Measurements from ENCODE around the gene MTHFD1L. TPM values are rescaled to one million over a fixed set of nuclear protein-coding genes. Genes with fewer than 3 reads are reported as not detected.
A peak's percentile ranks its signal among the peaks of the same experiment; 100 is the strongest.

Gene MTHFD1L
- total RNA-seq, 3 donors from 2014 or later, result 170 to 193 (median 190) TPM

- H3K4me3 Mint-ChIP-seq, result no peak overlapping the region
- H3K27me3 Mint-ChIP-seq (ENCODE audit: low read depth), result no peaks in the 10 kb centered on the region
Observed at GRCh38 chr6:151007076-151007475, 141.6 kb downstream of the MTHFD1L start.

GRCh38 chr6:151007922-151008321 is 142.4 kb downstream of the MTHFD1L start:
- Mint-ChIP-seq H3K4me3 (no peak overlapping the region), H3K4me1 (ENCODE audit: low read depth) (peaks cover 6% of the 10 kb centered on the region), H3K9me3 (no peaks in the 10 kb centered on the region), H3K27me3 (ENCODE audit: low read depth) (no peaks in the 10 kb centered on the region), H3K36me3 (ENCODE audit: insufficient read depth) (peaks cover 9% of the 10 kb centered on the region)
- ATAC-seq (no peak), DNase-seq (no peak)

More at GRCh38 chr6:151007076-151007475, 141.6 kb downstream of the MTHFD1L start:
- ATAC-seq, result no peak
- no peak for DNase-seq
- Mint-ChIP-seq H3K9me3 (no peaks in the 10 kb centered on the region), H3K4me1 (ENCODE audit: low read depth) (peaks cover 6% of the 10 kb centered on the region), H3K36me3 (ENCODE audit: insufficient read depth) (peaks cover 5% of the 10 kb centered on the region)

- Mint-ChIP-seq H3K36me3 (ENCODE audit: insufficient read depth) (peaks cover 9% of the 10 kb centered on the region), H3K4me3 (no peak overlapping the region), H3K27me3 (ENCODE audit: low read depth) (no peaks in the 10 kb centered on the region), H3K9me3 (no peaks in the 10 kb centered on the region), H3K4me1 (ENCODE audit: low read depth) (peaks cover 6% of the 10 kb centered on the region)
- ATAC-seq (no peak), DNase-seq (no peak)
Observed at GRCh38 chr6:151008425-151008824, 142.9 kb downstream of the MTHFD1L start.

- no peak for ATAC-seq
- no peak overlapping the region for H3K4me3 Mint-ChIP-seq
Observed at GRCh38 chr6:151009576-151009975, 144.1 kb downstream of the MTHFD1L start.

GRCh38 chr6:151010071-151010470 is 144.6 kb downstream of the MTHFD1L start:
- H3K4me3 Mint-ChIP-seq, result no peak overlapping the region
- H3K27me3 Mint-ChIP-seq (ENCODE audit: low read depth), result no peaks in the 10 kb centered on the region
- peaks cover 21% of the 10 kb centered on the region for H3K36me3 Mint-ChIP-seq (ENCODE audit: insufficient read depth)

More at GRCh38 chr6:151009576-151009975, 144.1 kb downstream of the MTHFD1L start:
- Mint-ChIP-seq H3K36me3 (ENCODE audit: insufficient read depth) (peaks cover 16% of the 10 kb centered on the region), H3K9me3 (no peaks in the 10 kb centered on the region), H3K27me3 (ENCODE audit: low read depth) (no peaks in the 10 kb centered on the region), H3K4me1 (ENCODE audit: low read depth) (peaks cover 3% of the 10 kb centered on the region)
- DNase-seq, result no peak

GRCh38 chr6:151012321-151013294 is 147.1 kb downstream of the MTHFD1L start:
- H3K27me3 Mint-ChIP-seq (ENCODE audit: low read depth), result no peaks in the 10 kb centered on the region
- no peak overlapping the region for H3K4me3 Mint-ChIP-seq
- no peaks in the 10 kb centered on the region for H3K9me3 Mint-ChIP-seq
- no peaks in the 10 kb centered on the region for H3K4me1 Mint-ChIP-seq (ENCODE audit: low read depth)
- ATAC-seq, result no peak
- H3K36me3 Mint-ChIP-seq (ENCODE audit: insufficient read depth), result peaks cover 23% of the 10 kb centered on the region
- DNase-seq, result no peak

More at GRCh38 chr6:151010071-151010470, 144.6 kb downstream of the MTHFD1L start:
- no peak for DNase-seq
- ATAC-seq, result no peak
- H3K9me3 Mint-ChIP-seq, result no peaks in the 10 kb centered on the region
- H3K4me1 Mint-ChIP-seq (ENCODE audit: low read depth), result peaks cover 1% of the 10 kb centered on the region

GRCh38 chr6:151014404-151015100 is 149.1 kb downstream of the MTHFD1L start:
- no peaks in the 10 kb centered on the region for H3K9me3 Mint-ChIP-seq
- H3K4me1 Mint-ChIP-seq (ENCODE audit: low read depth), result no peaks in the 10 kb centered on the region
- DNase-seq (peak; percentile 48), ATAC-seq (peak; percentile 46 to 58)
- H3K36me3 Mint-ChIP-seq (ENCODE audit: insufficient read depth), result peaks cover 23% of the 10 kb centered on the region
- no peaks in the 10 kb centered on the region for H3K27me3 Mint-ChIP-seq (ENCODE audit: low read depth)
- H3K4me3 Mint-ChIP-seq, result no peak overlapping the region

- no peak for ATAC-seq
- Mint-ChIP-seq H3K9me3 (no peaks in the 10 kb centered on the region), H3K4me3 (no peak overlapping the region)
Observed at GRCh38 chr6:151015101-151015700, 149.7 kb downstream of the MTHFD1L start.

GRCh38 chr6:151016107-151016506 is 150.6 kb downstream of the MTHFD1L start:
- Mint-ChIP-seq H3K9me3 (no peaks in the 10 kb centered on the region), H3K4me3 (no peak overlapping the region), H3K36me3 (ENCODE audit: insufficient read depth) (peaks cover 28% of the 10 kb centered on the region), H3K27me3 (ENCODE audit: low read depth) (no peaks in the 10 kb centered on the region), H3K4me1 (ENCODE audit: low read depth) (no peaks in the 10 kb centered on the region)
- no peak for ATAC-seq
- no peak for DNase-seq

More at GRCh38 chr6:151015101-151015700, 149.7 kb downstream of the MTHFD1L start:
- no peaks in the 10 kb centered on the region for H3K27me3 Mint-ChIP-seq (ENCODE audit: low read depth)
- peaks cover 23% of the 10 kb centered on the region for H3K36me3 Mint-ChIP-seq (ENCODE audit: insufficient read depth)
- no peaks in the 10 kb centered on the region for H3K4me1 Mint-ChIP-seq (ENCODE audit: low read depth)
- DNase-seq, result no peak

- H3K27me3 Mint-ChIP-seq (ENCODE audit: low read depth), result no peaks in the 10 kb centered on the region
- DNase-seq (no peak), ATAC-seq (no peak)
- peaks cover 34% of the 10 kb centered on the region for H3K36me3 Mint-ChIP-seq (ENCODE audit: insufficient read depth)
- no peaks in the 10 kb centered on the region for H3K9me3 Mint-ChIP-seq
- H3K4me1 Mint-ChIP-seq (ENCODE audit: low read depth), result no peaks in the 10 kb centered on the region
- H3K4me3 Mint-ChIP-seq, result no peak overlapping the region
Observed at GRCh38 chr6:151018046-151018445, 152.5 kb downstream of the MTHFD1L start.

- no peak for ATAC-seq
- Mint-ChIP-seq H3K36me3 (ENCODE audit: insufficient read depth) (peaks cover 42% of the 10 kb centered on the region), H3K4me3 (no peak overlapping the region)
Observed at GRCh38 chr6:151018911-151019782, 153.6 kb downstream of the MTHFD1L start.

GRCh38 chr6:151021896-151022295 is 156.4 kb downstream of the MTHFD1L start:
- H3K36me3 Mint-ChIP-seq (ENCODE audit: insufficient read depth), result peaks cover 39% of the 10 kb centered on the region
- DNase-seq (no peak), ATAC-seq (no peak)
- no peaks in the 10 kb centered on the region for H3K9me3 Mint-ChIP-seq
- H3K4me3 Mint-ChIP-seq, result no peak overlapping the region
- no peaks in the 10 kb centered on the region for H3K4me1 Mint-ChIP-seq (ENCODE audit: low read depth)
- H3K27me3 Mint-ChIP-seq (ENCODE audit: low read depth), result no peaks in the 10 kb centered on the region

More at GRCh38 chr6:151018911-151019782, 153.6 kb downstream of the MTHFD1L start:
- Mint-ChIP-seq H3K27me3 (ENCODE audit: low read depth) (no peaks in the 10 kb centered on the region), H3K9me3 (no peaks in the 10 kb centered on the region), H3K4me1 (ENCODE audit: low read depth) (no peaks in the 10 kb centered on the region)
- DNase-seq, result no peak

GRCh38 chr6:151022492-151022891 is 157.0 kb downstream of the MTHFD1L start:
- H3K4me3 Mint-ChIP-seq, result no peak overlapping the region
- no peak for ATAC-seq
- DNase-seq, result no peak
- no peaks in the 10 kb centered on the region for H3K4me1 Mint-ChIP-seq (ENCODE audit: low read depth)
- no peaks in the 10 kb centered on the region for H3K27me3 Mint-ChIP-seq (ENCODE audit: low read depth)
- peaks cover 44% of the 10 kb centered on the region for H3K36me3 Mint-ChIP-seq (ENCODE audit: insufficient read depth)
- no peaks in the 10 kb centered on the region for H3K9me3 Mint-ChIP-seq
